Gastrocnemius medialis (tissue), 4 donors: ENCODE results near the gene COPS8.

Source experiments
- CTCF ChIP-seq, 5 experiments: fragments of 450-650 bp in 3 of 5; fragments of 200-600 bp in 2 of 5; sonication (generic) in 2 of 5; IDR thresholded peaks in 4 of 5; conservative IDR thresholded peaks in 1 of 5; 1 replicate in 4 of 5; 2 replicates in 1 of 5; pipeline ENCODE4 v1.5.1; 2016 to 2019; ENCODE audit warnings: antibody characterized with exemption in 5 of 5, mild to moderate bottlenecking in 3 of 5, moderate library complexity in 3 of 5
- POLR2A ChIP-seq, 2 donors: fragments of 450-650 bp; IDR thresholded peaks; one replicate each; pipeline ENCODE4 v1.6.1; 2017; ENCODE audit warnings: antibody characterized with exemption in 2 of 2, mild to moderate bottlenecking in 2 of 2, moderate library complexity in 2 of 2

DNA sequence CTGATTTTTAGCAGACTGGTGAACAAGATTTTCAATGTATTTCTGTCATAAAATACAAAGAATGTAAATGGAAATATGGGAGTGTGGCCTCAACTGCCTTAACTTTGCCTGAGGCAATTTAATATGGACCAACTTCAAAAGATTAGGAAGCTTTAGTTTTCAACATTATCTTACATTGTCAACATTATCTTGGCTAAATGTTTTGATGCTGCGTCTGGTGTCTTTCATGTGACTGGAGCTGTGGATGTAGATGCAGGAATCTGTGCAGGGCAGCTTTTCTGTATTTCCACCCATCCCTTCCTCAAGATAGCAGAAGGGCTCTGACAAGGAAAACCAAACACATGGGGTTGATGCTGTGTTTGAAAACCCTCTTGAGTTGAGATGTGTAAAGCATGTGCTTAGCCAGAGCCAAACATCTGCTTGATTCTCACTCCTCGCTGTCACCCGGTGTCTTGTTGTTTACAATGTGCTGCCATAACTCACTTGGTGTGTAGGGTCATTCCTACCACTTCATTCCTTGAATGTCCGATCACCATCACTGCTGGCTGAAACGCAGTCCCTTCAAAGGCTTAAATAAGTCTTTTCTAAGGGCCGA, 33.0 kb downstream of the COPS8 start:
- no peak for TF ChIP-seq CTCF (IDR thresholded peaks at IDR 0.05 in 4 of 5, conservative IDR thresholded peaks at IDR 0.05 in 1 of 5)
- TF ChIP-seq POLR2A (IDR thresholded peaks at IDR 0.05) = no peak
